Activated CD4-positive, alpha-beta memory T cell treated with anti-CD3 and anti-CD28 coated beads for 36 hours (primary cell): ENCODE data around the gene NRL. TPM values are rescaled to one million over a fixed set of nuclear protein-coding genes. Genes with fewer than 3 reads are reported as not detected.

ENCODE experiments used
- CTCF ChIA-PET: fragments of 350-600 bp; sonication (Branson Sonifier 250); formaldehyde crosslinking; loops from one replicate; lab custom pipeline; 2021; ENCODE audit warnings: antibody characterized with exemption, inconsistent platforms; lab: Charles Lee
- POLR2A ChIA-PET: fragments of 350-600 bp; sonication (Branson Sonifier 250); formaldehyde crosslinking; loops from one replicate; lab custom pipeline; 2021; ENCODE audit warnings: antibody characterized with exemption; lab: Charles Lee
- DNase-seq: peaks from one replicate; pipeline ENCODE4 v3.0.0-alpha.2; 2020
- H3K27ac Mint-ChIP-seq: one replicate; pipeline ENCODE4 v1.8.0; 2021; ENCODE audit warnings: mixed read lengths
- H3K27me3 Mint-ChIP-seq: one replicate; pipeline ENCODE4 v1.8.0; 2021; ENCODE audit warnings: mixed read lengths
- H3K36me3 Mint-ChIP-seq: one replicate; pipeline ENCODE4 v1.8.0; 2021; ENCODE audit warnings: mixed read lengths
- H3K4me1 Mint-ChIP-seq: one replicate; pipeline ENCODE4 v1.8.0; 2021; ENCODE audit warnings: low read depth, mixed read lengths
- H3K4me3 Mint-ChIP-seq: one replicate; pipeline ENCODE4 v1.8.0; 2021; ENCODE audit warnings: mild to moderate bottlenecking, mixed read lengths
- H3K9me3 Mint-ChIP-seq: one replicate; pipeline ENCODE4 v1.8.0; 2021; ENCODE audit warnings: mixed read lengths
- intact Hi-C: fragments of 100-400 bp; cut with micrococcal nuclease; formaldehyde crosslinking; loops from one replicate; pipeline ENCODE4 v1.15.1; 2023
- total RNA-seq, 2 experiments: library from RNA; stranded (reverse); gene quantifications; one replicate each; pipeline ENCODE4 v1.2.3, GENCODE V29; 2021

Gene NRL
- total RNA-seq, 2 experiments from 2014 or later, result 1.2 to 1.9 TPM

DNA sequence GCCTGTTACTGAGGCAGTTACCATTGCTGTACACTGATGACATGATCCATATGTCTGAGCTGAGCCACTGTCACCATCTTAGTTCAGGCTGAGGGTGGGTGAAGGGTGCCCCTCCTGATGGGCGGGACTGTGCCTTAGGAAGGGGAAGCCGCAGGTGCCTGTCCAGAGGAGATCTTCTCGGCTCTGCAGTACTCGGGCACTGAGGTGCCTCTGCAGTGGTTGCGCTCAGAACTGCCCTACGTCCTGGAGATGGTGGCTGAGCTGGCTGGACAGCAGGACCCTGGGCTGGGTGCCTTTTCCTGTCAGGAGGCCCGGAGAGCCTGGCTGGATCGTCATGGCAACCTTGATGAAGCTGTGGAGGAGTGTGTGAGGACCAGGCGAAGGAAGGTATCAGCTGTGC is 36.2 kb upstream of the NRL start:
- CTCF ChIA-PET, result interaction anchor here (0.6 to 3.9 kb wide), 3 partner anchors 10 to 42 kb away, joined by 3 to 31 read pairs (median 3); partner anchors contain the start of gene IRF9
- Mint-ChIP-seq H3K27me3 (no peaks in the 10 kb centered on the region), H3K9me3 (no peaks in the 10 kb centered on the region), H3K4me3 (no peak overlapping the region), H3K4me1 (peaks cover 25% of the 10 kb centered on the region), H3K36me3 (peaks cover 46% of the 10 kb centered on the region), H3K27ac (no peak overlapping the region)
- no peak for DNase-seq
- intact Hi-C loops, result no loop called here
- POLR2A ChIA-PET, result interaction anchor here (1.0 to 3.4 kb wide), 2 partner anchors 10 to 14 kb away, joined by 5 to 15 read pairs; partner anchors contain the start of gene IRF9

GRCh38 chr14:24150567-24150966 is 35.8 kb upstream of the NRL start:
- no peak for DNase-seq
- Mint-ChIP-seq H3K4me1 (peaks cover 29% of the 10 kb centered on the region), H3K27me3 (no peaks in the 10 kb centered on the region), H3K27ac (peak overlapping the region; percentile 39), H3K4me3 (no peak overlapping the region), H3K9me3 (no peaks in the 10 kb centered on the region), H3K36me3 (peaks cover 47% of the 10 kb centered on the region)
- ChIA-PET CTCF (interaction anchor here (0.6 to 3.9 kb wide), 3 partner anchors 10 to 42 kb away, joined by 3 to 31 read pairs (median 3); partner anchors contain the start of gene IRF9), POLR2A (interaction anchor here (3.4 kb wide), 1 partner anchor 10 kb away, joined by 15 read pairs; the partner anchor contains the start of gene IRF9)
- intact Hi-C loops, result no loop called here

DNA sequence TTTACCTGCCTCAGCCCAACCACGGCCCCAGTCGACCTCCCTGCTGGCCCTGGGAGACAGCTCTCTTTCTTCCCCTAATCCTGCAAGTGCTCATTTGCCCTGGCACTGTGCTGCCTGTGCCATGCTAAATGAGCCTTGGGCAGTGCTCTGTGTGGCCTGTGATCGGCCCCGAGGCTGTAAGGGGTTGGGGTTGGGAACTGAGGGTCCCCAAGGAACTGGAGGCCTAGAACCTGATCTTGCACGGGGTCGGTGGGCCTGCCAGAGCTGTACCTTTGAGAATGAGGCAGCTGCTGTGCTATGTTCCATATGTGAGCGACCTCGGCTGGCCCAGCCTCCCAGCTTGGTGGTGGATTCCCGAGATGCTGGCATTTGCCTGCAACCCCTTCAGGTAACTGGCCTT is 35.3 kb upstream of the NRL start:
- peaks cover 49% of the 10 kb centered on the region for H3K36me3 Mint-ChIP-seq
- peaks cover 34% of the 10 kb centered on the region for H3K4me1 Mint-ChIP-seq
- ChIA-PET CTCF (interaction anchor here (0.6 to 3.9 kb wide), 2 partner anchors 11 to 46 kb away, joined by 3 to 31 read pairs; partner anchors contain the start of genes IRF9 and TM9SF1), POLR2A (interaction anchor here (0.8 to 3.4 kb wide), 2 partner anchors 9 to 11 kb away, joined by 3 to 15 read pairs; partner anchors contain the start of genes EMC9 and IRF9)
- H3K4me3 Mint-ChIP-seq, result no peak overlapping the region
- DNase-seq, result no peak
- H3K27ac Mint-ChIP-seq, result no peak overlapping the region
- H3K27me3 Mint-ChIP-seq, result no peaks in the 10 kb centered on the region
- intact Hi-C loops, result no loop called here
- no peaks in the 10 kb centered on the region for H3K9me3 Mint-ChIP-seq

DNA sequence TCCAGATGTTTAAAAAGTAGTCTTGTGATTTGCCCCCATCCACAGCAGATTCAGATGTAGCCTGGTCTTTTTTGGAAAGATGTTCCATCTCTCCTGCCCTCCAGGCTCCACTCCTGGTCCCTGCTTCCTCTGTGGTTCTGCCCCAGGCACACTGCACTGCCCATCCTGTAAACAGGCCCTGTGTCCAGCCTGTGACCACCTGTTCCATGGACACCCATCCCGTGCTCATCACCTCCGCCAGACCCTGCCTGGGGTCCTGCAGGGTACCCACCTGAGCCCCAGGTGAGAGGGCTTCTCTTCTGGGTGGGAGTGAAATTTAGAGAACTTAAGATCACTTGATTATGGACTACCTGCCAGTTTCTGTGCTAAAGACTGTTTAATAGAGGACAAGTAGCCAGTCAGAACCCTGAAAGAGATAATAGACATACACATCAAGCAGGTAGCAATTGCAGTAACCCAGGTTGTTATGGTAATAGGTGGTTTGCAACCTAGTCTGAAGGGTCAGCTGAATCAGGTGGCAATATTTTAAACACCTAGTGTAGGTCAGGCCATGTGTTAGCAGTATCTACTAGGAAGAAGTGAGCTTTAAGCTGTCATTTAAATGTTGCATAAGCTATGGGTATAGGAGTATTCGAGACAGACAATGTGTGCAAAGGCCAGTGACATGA is 34.7 kb upstream of the NRL start:
- intact Hi-C loops, result loop anchor here (5.0 kb wide), 1 partner anchor 148 kb away; the partner anchor contains the start of genes DHRS1 and NOP9
- Mint-ChIP-seq H3K27ac (no peak overlapping the region), H3K4me3 (peak overlapping the region; percentile 100), H3K4me1 (peaks cover 40% of the 10 kb centered on the region), H3K27me3 (no peaks in the 10 kb centered on the region), H3K36me3 (peaks cover 49% of the 10 kb centered on the region), H3K9me3 (no peaks in the 10 kb centered on the region)
- CTCF ChIA-PET, result interaction anchor here (0.6 to 6.3 kb wide), 4 partner anchors 12 to 46 kb away, joined by 3 to 76 read pairs (median 18); partner anchors contain the start of genes IRF9 and TM9SF1
- POLR2A ChIA-PET, result interaction anchor here (0.8 to 4.1 kb wide), 3 partner anchors 8 to 12 kb away, joined by 3 to 60 read pairs (median 15); partner anchors contain the start of genes EMC9 and IRF9
- no peak for DNase-seq

- Mint-ChIP-seq H3K4me1 (peaks cover 52% of the 10 kb centered on the region), H3K36me3 (peaks cover 58% of the 10 kb centered on the region), H3K4me3 (peak overlapping the region; percentile 100), H3K27me3 (no peaks in the 10 kb centered on the region), H3K9me3 (no peaks in the 10 kb centered on the region), H3K27ac (peak overlapping the region; percentile 80)
- CTCF ChIA-PET, result interaction anchor here (1.0 to 6.3 kb wide), 7 partner anchors 10 to 90 kb away, joined by 3 to 76 read pairs (median 5); partner anchors contain the start of genes DCAF11, IRF9, NRL and PSME1
- POLR2A ChIA-PET, result interaction anchor here (1.0 to 4.1 kb wide), 8 partner anchors 11 to 163 kb away, joined by 3 to 60 read pairs (median 19); partner anchors contain the start of genes DCAF11, IPO4, IRF9 and NRL
- DNase-seq, result peak; percentile 24
- intact Hi-C loops, result loop anchor here (1.0 to 5.0 kb wide), 9 partner anchors 12 to 283 kb away; partner anchors contain the start of genes CARMIL3, CHMP4A, DCAF11 and DHRS1
These were observed 33.1 kb upstream of the NRL start for GRCh38 chr14:24147761-24148428.

DNA sequence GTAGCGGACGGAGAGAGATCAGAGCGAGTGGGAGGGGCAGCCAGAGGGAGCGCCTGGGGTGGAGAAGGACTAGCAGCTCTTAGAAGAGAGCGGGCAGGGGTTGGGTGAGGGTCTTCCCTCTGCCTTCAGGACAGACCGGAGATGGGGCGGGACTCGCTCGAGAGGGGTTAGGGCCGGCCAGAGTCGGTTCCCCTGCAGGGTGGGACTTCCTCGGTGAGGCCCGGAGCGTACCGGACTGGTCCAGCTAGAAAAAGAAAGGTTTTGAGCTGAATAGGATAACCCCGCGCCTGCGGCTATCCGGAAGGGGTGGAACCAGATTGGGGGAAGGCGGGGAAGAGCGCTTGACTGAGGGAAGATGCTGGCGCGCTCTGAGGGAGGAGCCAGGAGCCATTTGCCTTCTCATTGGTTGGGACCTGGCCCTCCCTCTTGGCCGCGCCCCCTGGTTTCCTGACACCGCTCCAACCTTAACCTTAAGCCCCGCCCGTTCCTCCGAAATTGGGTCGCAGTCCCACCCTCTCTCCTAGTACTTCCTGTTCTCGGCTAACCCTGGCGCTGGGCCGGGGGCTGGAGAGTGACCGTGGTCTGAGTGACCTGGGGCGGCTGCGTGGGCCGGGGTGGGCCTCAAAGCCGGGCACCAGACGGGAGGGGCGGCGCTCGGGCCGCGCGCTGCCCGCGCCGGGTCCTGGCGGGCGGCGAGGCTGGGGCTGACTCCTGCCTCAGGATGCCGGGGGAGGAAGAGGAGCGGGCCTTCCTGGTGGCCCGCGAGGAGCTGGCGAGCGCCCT is 32.4 kb upstream of the NRL start, which contains the start of gene RNF31:
Gene RNF31 (plus strand): TSS at position 521 of the 783 bp plus-strand sequence. CDS start 201 bp downstream, at position 722.
- Mint-ChIP-seq H3K36me3 (peaks cover 59% of the 10 kb centered on the region), H3K4me3 (peak within 1 kb of the TSS; percentile 100), H3K27me3 (no peaks in the 10 kb centered on the region), H3K27ac (peak within 1 kb of the TSS; percentile 99), H3K9me3 (no peaks in the 10 kb centered on the region), H3K4me1 (peaks cover 56% of the 10 kb centered on the region)
- intact Hi-C loops, result loop anchor here (1.0 to 5.0 kb wide), 10 partner anchors 11 to 284 kb away; partner anchors contain the start of genes CARMIL3, CHMP4A, DCAF11 and DHRS1
- DNase-seq, result peak; percentile 99
- CTCF ChIA-PET, result interaction anchor here (1.0 to 6.3 kb wide), 12 partner anchors 8 to 161 kb away, joined by 3 to 76 read pairs (median 6); partner anchors contain the start of genes CIDEB, DCAF11, IRF9 and NRL
- POLR2A ChIA-PET, result interaction anchor here (0.5 to 4.1 kb wide), 16 partner anchors 9 to 283 kb away, joined by 3 to 60 read pairs (median 4); partner anchors contain the start of genes CBLN3, CHMP4A, DCAF11 and IRF9

DNA sequence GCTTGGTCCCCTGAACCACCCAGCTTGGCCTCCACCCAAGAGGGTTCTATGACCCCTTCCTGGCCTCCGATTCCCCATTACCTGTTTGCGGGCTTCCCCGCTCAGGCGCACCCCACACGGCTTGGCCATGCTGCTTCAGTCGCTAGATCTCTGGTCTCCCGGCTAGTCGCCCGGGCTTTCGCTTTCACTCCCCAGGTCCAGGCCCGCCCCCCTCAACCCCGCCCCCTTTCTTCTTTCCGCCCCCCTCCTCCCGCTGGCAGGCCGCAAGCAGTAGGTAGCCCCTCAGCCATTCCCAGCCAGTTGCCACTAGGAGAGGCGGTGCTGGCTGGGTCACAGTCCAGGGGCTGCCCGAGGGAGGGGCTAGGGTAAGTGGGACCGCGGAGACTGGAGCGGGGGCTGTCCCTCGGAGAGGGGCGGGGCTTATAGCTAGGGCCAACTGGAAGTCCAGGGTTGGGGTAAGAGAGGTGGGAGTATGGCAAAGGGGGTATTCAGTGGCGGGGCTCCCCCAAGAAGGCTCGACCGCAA is 31.8 kb upstream of the NRL start, which contains the start of gene PSME2:
Gene PSME2 (minus strand): TSS at position 158 of the 525 bp plus-strand sequence. CDS start 29 bp downstream, at position 129.
- no peaks in the 10 kb centered on the region for H3K9me3 Mint-ChIP-seq
- POLR2A ChIA-PET, result interaction anchor here (0.5 to 4.1 kb wide), 16 partner anchors 10 to 557 kb away, joined by 3 to 60 read pairs (median 4); partner anchors contain the start of genes CBLN3, CHMP4A, DCAF11 and IRF9
- H3K4me1 Mint-ChIP-seq, result peaks cover 58% of the 10 kb centered on the region
- H3K27ac Mint-ChIP-seq, result peak within 1 kb of the TSS; percentile 99
- DNase-seq, result peak; percentile 95
- H3K27me3 Mint-ChIP-seq, result no peaks in the 10 kb centered on the region
- H3K36me3 Mint-ChIP-seq, result peaks cover 59% of the 10 kb centered on the region
- CTCF ChIA-PET, result interaction anchor here (1.0 to 6.3 kb wide), 13 partner anchors 9 to 162 kb away, joined by 3 to 76 read pairs (median 5); partner anchors contain the start of genes CIDEB, DCAF11, IRF9 and NRL
- peak within 1 kb of the TSS; percentile 100 for H3K4me3 Mint-ChIP-seq
- intact Hi-C loops, result loop anchor here (1.0 to 5.0 kb wide), 5 partner anchors 51 to 284 kb away; partner anchors contain the start of genes CARMIL3, DHRS1, GMPR2 and NEDD8

GRCh38 chr14:24145690-24146452 is 31.1 kb upstream of the NRL start:
- H3K27me3 Mint-ChIP-seq, result no peaks in the 10 kb centered on the region
- DNase-seq, result no peak
- peaks cover 58% of the 10 kb centered on the region for H3K4me1 Mint-ChIP-seq
- peak overlapping the region; percentile 100 for H3K4me3 Mint-ChIP-seq
- H3K9me3 Mint-ChIP-seq, result no peaks in the 10 kb centered on the region
- ChIA-PET POLR2A (interaction anchor here (0.7 to 4.1 kb wide), 10 partner anchors 9 to 557 kb away, joined by 3 to 60 read pairs (median 12); partner anchors contain the start of genes DCAF11, IRF9, NRL and PCK2), CTCF (interaction anchor here (0.8 to 6.3 kb wide), 11 partner anchors 9 to 162 kb away, joined by 3 to 76 read pairs (median 5); partner anchors contain the start of genes CIDEB, IRF9, PSME1 and TINF2)
- intact Hi-C loops, result loop anchor here (1.0 to 5.0 kb wide), 5 partner anchors 51 to 285 kb away; partner anchors contain the start of genes CARMIL3, DHRS1, GMPR2 and NEDD8
- H3K36me3 Mint-ChIP-seq, result peaks cover 60% of the 10 kb centered on the region
- H3K27ac Mint-ChIP-seq, result peak overlapping the region; percentile 99

DNA sequence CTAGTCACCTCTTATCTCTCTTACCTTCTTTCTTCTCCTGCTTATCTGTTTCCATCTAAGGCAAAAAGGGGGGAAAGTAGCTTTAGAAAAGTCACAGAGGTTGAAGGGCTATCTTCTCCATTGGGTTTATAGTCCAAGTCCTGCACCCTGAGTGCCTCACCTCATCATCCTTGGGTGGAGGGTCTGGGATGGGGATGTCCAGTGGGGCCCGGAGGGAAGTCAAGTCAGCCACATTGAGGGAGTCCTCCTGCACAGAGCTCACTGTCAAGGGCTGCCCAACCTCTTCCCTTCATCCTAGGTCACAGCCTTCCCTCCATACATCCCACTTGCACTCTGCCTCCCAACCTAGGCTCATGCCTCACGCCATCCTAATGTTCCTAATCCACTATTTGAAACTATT is 30.5 kb upstream of the NRL start:
- POLR2A ChIA-PET, result interaction anchor here (3.4 to 4.1 kb wide), 5 partner anchors 9 to 51 kb away, joined by 18 to 60 read pairs (median 38); partner anchors contain the start of genes DCAF11, IRF9, NRL and PCK2
- Mint-ChIP-seq H3K4me1 (peaks cover 53% of the 10 kb centered on the region), H3K27ac (peak overlapping the region; percentile 99), H3K4me3 (peak overlapping the region; percentile 100), H3K9me3 (no peaks in the 10 kb centered on the region), H3K36me3 (peaks cover 56% of the 10 kb centered on the region), H3K27me3 (no peaks in the 10 kb centered on the region)
- CTCF ChIA-PET, result interaction anchor here (0.8 to 6.3 kb wide), 5 partner anchors 9 to 55 kb away, joined by 3 to 76 read pairs (median 16); partner anchors contain the start of genes IRF9 and PSME1
- DNase-seq, result no peak
- intact Hi-C loops, result loop anchor here (5.0 kb wide), 1 partner anchor 152 kb away; the partner anchor contains the start of genes DHRS1 and NOP9
